ENCODE data around the gene SSX4. TPM values are rescaled to one million over a fixed set of nuclear protein-coding genes. Genes with fewer than 3 reads are reported as not detected.

The SSX4 gene
- not detected in 2 replicates for total RNA-seq

GRCh38 chrX:48383239-48383638 lies at the start of gene SSX4:
Gene SSX4 (plus strand): TSS chrX:48383539. CDS start chrX:48384054, 515 bp downstream.

DNA sequence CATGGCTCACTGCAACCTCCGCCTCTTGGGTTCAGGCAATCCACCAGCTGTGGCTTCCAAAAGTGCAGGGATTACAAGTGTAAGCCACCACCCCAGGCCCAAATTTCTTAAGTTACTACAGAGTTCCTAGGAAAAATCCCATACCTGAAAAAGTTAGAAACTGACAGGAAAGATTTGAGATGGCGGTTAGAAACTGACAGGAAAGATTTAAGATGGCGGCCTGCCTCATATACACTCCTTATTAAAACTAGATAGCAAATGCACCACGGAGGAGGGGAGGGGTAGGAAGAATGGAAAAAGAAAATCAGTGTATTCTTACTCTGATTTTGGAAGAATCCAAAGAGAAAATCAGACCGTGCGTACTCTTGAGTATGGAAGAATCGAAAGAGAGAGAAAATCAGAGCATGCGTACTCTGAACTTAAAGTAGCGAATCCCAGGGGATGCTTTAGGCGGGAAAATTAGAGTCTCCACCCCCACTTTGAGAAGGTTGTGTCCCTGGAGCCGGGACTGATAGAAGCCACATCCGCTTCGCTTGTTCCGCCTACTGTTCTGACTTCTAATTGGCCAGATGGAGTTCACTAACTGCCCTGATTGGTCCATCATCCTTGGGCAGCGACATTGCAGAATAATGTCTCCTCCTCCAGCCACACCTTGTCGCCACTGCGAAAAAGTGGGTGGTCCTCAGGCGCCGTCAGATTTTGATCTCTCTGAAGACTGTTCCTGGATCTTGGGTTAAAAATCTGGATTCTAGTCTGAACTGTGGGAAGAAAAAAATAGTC lies 26.8 kb upstream of the SSX4 start, which contains the start of gene SSX3:
Gene SSX3, minus strand, starts transcription at position 389 of the 780 bp plus-strand sequence. CDS start 1,454 bp downstream, outside the sequence.

GRCh38 chrX:48411860-48412259 lies 28.5 kb downstream of the SSX4 start, which contains the start of gene SSX4B:
Gene SSX4B (minus strand): TSS chrX:48411960. CDS start chrX:48411372, 588 bp downstream.

Other genes starting within 250 kb of the SSX4 start
- not detected in 2 replicates for gene SSX5, start 186.7 kb upstream of the SSX4 start, total RNA-seq
- not detected in 2 replicates for gene SSX1, start 128.1 kb upstream of the SSX4 start, total RNA-seq
- gene SSX3, start 26.8 kb upstream of the SSX4 start, total RNA-seq, result not detected in 2 replicates
- gene SSX4B, start 28.4 kb downstream of the SSX4 start, total RNA-seq, result not detected in 2 replicates
- gene SLC38A5, start 86.7 kb downstream of the SSX4 start, total RNA-seq, result 106 and 110 TPM in 2 replicates
- gene FTSJ1, start 92.7 kb downstream of the SSX4 start, total RNA-seq, result 50.7 and 50.8 TPM in 2 replicates
- 15.6 and 21.8 TPM in 2 replicates for gene PORCN, start 125.5 kb downstream of the SSX4 start, total RNA-seq
- gene EBP, start 138.3 kb downstream of the SSX4 start, total RNA-seq, result 19.4 and 23.3 TPM in 2 replicates
- gene TBC1D25, start 156.2 kb downstream of the SSX4 start, total RNA-seq, result 9.8 and 11.5 TPM in 2 replicates
- 40.5 and 60.7 TPM in 2 replicates for gene RBM3, start 190.9 kb downstream of the SSX4 start, total RNA-seq
- 117 and 134 TPM in 2 replicates for gene WDR13, start 214.0 kb downstream of the SSX4 start, total RNA-seq